Measurements from ENCODE around the gene PON2. TPM values are rescaled to one million over a fixed set of nuclear protein-coding genes. Genes with fewer than 3 reads are reported as not detected.

Gene PON2
- total and polyA plus RNA-seq, 11 donors, result 16.6 to 50.6 (median 30.5) TPM

- H3K9me3 ChIP-seq, result no peaks in the 10 kb centered on the region
- TF ChIP-seq, protein P1, sequence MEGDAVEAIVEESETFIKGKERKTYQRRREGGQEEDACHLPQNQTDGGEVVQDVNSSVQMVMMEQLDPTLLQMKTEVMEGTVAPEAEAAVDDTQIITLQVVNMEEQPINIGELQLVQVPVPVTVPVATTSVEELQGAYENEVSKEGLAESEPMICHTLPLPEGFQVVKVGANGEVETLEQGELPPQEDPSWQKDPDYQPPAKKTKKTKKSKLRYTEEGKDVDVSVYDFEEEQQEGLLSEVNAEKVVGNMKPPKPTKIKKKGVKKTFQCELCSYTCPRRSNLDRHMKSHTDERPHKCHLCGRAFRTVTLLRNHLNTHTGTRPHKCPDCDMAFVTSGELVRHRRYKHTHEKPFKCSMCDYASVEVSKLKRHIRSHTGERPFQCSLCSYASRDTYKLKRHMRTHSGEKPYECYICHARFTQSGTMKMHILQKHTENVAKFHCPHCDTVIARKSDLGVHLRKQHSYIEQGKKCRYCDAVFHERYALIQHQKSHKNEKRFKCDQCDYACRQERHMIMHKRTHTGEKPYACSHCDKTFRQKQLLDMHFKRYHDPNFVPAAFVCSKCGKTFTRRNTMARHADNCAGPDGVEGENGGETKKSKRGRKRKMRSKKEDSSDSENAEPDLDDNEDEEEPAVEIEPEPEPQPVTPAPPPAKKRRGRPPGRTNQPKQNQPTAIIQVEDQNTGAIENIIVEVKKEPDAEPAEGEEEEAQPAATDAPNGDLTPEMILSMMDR (IDR thresholded peaks at IDR 0.05), result no peak
- TF ChIP-seq POLR2A (IDR thresholded peaks at IDR 0.05), result no peak
- no peaks in the 10 kb centered on the region for H3K36me3 ChIP-seq
- intact Hi-C loops (cut with DNase I), result loop anchor here in 9 of 10 donors (5.0 to 10.0 kb wide), 8 partner anchors 34 to 1176 kb away; partner anchors contain the start of gene PON2 (in 1 of the 9)
- H3K4me1 ChIP-seq, result peaks cover 0 to 13% (median 0%) of the 10 kb centered on the region in 12 donors
- H3K4me3 ChIP-seq, result no peak overlapping the region
- ATAC-seq (no peak), DNase-seq (no peak)
- H3K27me3 ChIP-seq, result no peaks in the 10 kb centered on the region
- no peak overlapping the region for H3K27ac ChIP-seq
- WGBS, 4 donors, result 69 to 85% (median 74%) methylated on average over 3 of the region's 3 CpGs
These were observed 36.2 kb upstream of the PON2 start for GRCh38 chr7:95471071-95471470.

DNA sequence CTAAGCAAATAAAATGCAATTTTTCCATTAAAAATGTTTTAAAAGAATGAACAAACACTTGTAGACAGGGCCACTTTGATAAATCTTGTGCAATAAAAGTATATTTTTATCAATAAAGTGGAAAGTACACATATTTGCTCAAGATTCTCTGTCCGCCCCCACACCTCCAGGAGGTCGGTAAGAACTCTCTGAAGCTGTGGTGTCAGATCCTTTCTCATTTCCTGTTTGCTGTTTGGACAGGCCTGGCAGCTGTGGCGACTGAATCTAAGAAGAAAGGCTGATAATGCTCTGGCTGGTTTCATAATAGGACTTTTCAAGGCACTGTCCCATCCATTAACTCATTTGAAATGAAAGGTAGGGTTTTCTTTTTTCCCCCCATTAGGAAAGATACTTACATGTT lies 35.6 kb upstream of the PON2 start:
- intact Hi-C loops (cut with DNase I), result loop anchor here in 9 of 10 donors (5.0 to 10.0 kb wide), 8 partner anchors 33 to 1176 kb away; partner anchors contain the start of gene PON2 (in 1 of the 9)
- no peaks in the 10 kb centered on the region for H3K9me3 ChIP-seq
- TF ChIP-seq, protein P1 (IDR thresholded peaks at IDR 0.05), result no peak
- TF ChIP-seq POLR2A (IDR thresholded peaks at IDR 0.05), result no peak
- H3K36me3 ChIP-seq, result no peaks in the 10 kb centered on the region
- no peaks in the 10 kb centered on the region for H3K27me3 ChIP-seq
- H3K4me1 ChIP-seq, result peaks cover 0 to 13% (median 0%) of the 10 kb centered on the region in 12 donors
- no peak for DNase-seq
- ATAC-seq, result peak in 2 of 4 donors; percentile 47 to 58
- H3K4me3 ChIP-seq, result no peak overlapping the region
- H3K27ac ChIP-seq, result no peak overlapping the region
- 39 to 57% (median 42%) methylated on average over 3 of the region's 3 CpGs for WGBS, 4 donors

DNA sequence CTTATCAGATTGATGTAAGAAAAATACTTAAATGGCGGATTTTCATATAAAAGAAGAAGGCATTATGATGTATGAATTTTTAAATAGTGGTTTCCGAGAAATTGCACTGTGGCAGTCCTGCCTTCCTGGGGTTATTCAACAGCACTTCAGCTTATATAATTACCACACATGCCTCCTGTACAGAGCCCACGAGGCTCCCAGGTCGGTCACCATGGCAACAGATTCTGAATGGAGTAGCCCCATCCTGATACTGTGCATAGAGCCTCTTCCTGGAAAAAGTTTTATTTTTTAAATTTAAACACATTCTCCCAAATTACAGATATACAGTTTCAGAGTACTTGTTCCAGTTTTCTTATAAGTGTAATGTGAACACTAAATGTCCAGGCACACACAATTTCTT lies 35.0 kb upstream of the PON2 start:
- intact Hi-C loops (cut with DNase I), result loop anchor here in 9 of 10 donors (5.0 to 10.0 kb wide), 8 partner anchors 33 to 1175 kb away; partner anchors contain the start of gene PON2 (in 1 of the 9)
- no peak overlapping the region for H3K27ac ChIP-seq
- H3K9me3 ChIP-seq, result no peaks in the 10 kb centered on the region
- DNase-seq, result no peak
- H3K27me3 ChIP-seq, result no peaks in the 10 kb centered on the region
- TF ChIP-seq, protein P1 (IDR thresholded peaks at IDR 0.05), result no peak
- no peak for TF ChIP-seq POLR2A (IDR thresholded peaks at IDR 0.05)
- 78 to 80% (median 79%) methylated on average over 4 of the region's 4 CpGs for WGBS, 4 donors
- no peaks in the 10 kb centered on the region for H3K36me3 ChIP-seq
- peaks cover 0 to 13% (median 0%) of the 10 kb centered on the region in 12 donors for H3K4me1 ChIP-seq
- H3K4me3 ChIP-seq, result no peak overlapping the region
- ATAC-seq, result no peak

GRCh38 chr7:95469187-95469586 lies 34.4 kb upstream of the PON2 start:
- intact Hi-C loops (cut with DNase I), result no loop called here
- no peak for DNase-seq
- H3K27me3 ChIP-seq, result no peaks in the 10 kb centered on the region
- no peak overlapping the region for H3K4me3 ChIP-seq
- H3K9me3 ChIP-seq, result no peaks in the 10 kb centered on the region
- no peaks in the 10 kb centered on the region for H3K36me3 ChIP-seq
- H3K4me1 ChIP-seq, result peaks cover 0 to 13% (median 0%) of the 10 kb centered on the region in 12 donors
- no peak for ATAC-seq
- H3K27ac ChIP-seq, result no peak overlapping the region
- TF ChIP-seq, protein P1 (IDR thresholded peaks at IDR 0.05), result no peak
- TF ChIP-seq POLR2A (IDR thresholded peaks at IDR 0.05), result no peak
- WGBS, 4 donors, result 95 to 97% (median 95%) methylated on average over 1 of the region's 1 CpG

All from heart left ventricle (tissue), 16 donors.